ENCODE measurements around the gene ARID2.

ARID2 gene

GRCh38 chr12:45774508-45775162 is 45.1 kb downstream of the ARID2 start:
- no peak for TF ChIP-seq CTCF (IDR thresholded peaks at IDR 0.05; ENCODE audit: extremely low read depth, insufficient read depth, missing control alignments)
- DNase-seq (ENCODE audit: low spot score), result no peak
- in situ Hi-C loops (cut with MboI; ENCODE audit: low pct_unique_long_range_greater_than_20kb, low sequenced_read_pairs, unreplicated experiment), result no loop called here

GRCh38 chr12:45775465-45775864 is 46.0 kb downstream of the ARID2 start:
- no peak for TF ChIP-seq CTCF (IDR thresholded peaks at IDR 0.05; ENCODE audit: extremely low read depth, insufficient read depth, missing control alignments)
- in situ Hi-C loops (cut with MboI; ENCODE audit: low pct_unique_long_range_greater_than_20kb, low sequenced_read_pairs, unreplicated experiment), result no loop called here

GRCh38 chr12:45775964-45776363 is 46.5 kb downstream of the ARID2 start:
- no peak for TF ChIP-seq CTCF (IDR thresholded peaks at IDR 0.05; ENCODE audit: extremely low read depth, insufficient read depth, missing control alignments)
- in situ Hi-C loops (cut with MboI; ENCODE audit: low pct_unique_long_range_greater_than_20kb, low sequenced_read_pairs, unreplicated experiment), result no loop called here
- DNase-seq (ENCODE audit: low spot score), result no peak

More at GRCh38 chr12:45775465-45775864, 46.0 kb downstream of the ARID2 start:
- DNase-seq (ENCODE audit: low spot score), result no peak

- no peak for DNase-seq (ENCODE audit: low spot score)
- TF ChIP-seq CTCF (IDR thresholded peaks at IDR 0.05; ENCODE audit: extremely low read depth, insufficient read depth, missing control alignments), result no peak
- in situ Hi-C loops (cut with MboI; ENCODE audit: low pct_unique_long_range_greater_than_20kb, low sequenced_read_pairs, unreplicated experiment), result no loop called here
Observed at GRCh38 chr12:45779936-45780335, 50.4 kb downstream of the ARID2 start.

- DNase-seq (ENCODE audit: low spot score), result no peak
- no peak for TF ChIP-seq CTCF (IDR thresholded peaks at IDR 0.05; ENCODE audit: extremely low read depth, insufficient read depth, missing control alignments)
- in situ Hi-C loops (cut with MboI; ENCODE audit: low pct_unique_long_range_greater_than_20kb, low sequenced_read_pairs, unreplicated experiment), result no loop called here
Observed at GRCh38 chr12:45781080-45781479, 51.6 kb downstream of the ARID2 start.

- no peak for TF ChIP-seq CTCF (IDR thresholded peaks at IDR 0.05; ENCODE audit: extremely low read depth, insufficient read depth, missing control alignments)
- in situ Hi-C loops (cut with MboI; ENCODE audit: low pct_unique_long_range_greater_than_20kb, low sequenced_read_pairs, unreplicated experiment), result no loop called here
- DNase-seq (ENCODE audit: low spot score), result no peak
Observed at GRCh38 chr12:45785315-45785714, 55.8 kb downstream of the ARID2 start.
